ENCODE measurements around the gene TREM2. TPM values are rescaled to one million over a fixed set of nuclear protein-coding genes. Genes with fewer than 3 reads are reported as not detected.

TREM2 gene
- total and polyA plus RNA-seq, 2 of the 13 experiments (the other 11 are each of a cell fraction or from before 2014, with no cell fraction given), result 0.11 TPM; not detected in 1

DNA sequence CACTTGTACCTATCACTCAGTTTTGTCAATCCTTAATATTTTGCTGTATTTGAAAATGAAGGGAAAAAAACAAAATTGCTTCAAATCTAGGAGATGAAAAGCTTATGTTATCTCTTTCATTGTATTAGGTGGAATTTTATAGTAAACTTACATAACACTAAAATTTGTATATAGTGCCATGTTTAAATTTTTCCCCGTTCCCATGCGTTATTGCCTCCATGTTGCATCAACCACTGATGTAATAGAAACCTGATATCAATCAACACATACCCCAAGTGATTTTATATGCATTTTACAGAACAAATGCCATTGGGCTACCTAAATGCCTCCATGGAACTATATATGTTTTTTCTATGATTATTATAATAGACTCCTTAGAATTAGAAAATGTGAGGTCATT lies 14.8 kb upstream of the TREM2 start:
- ChIA-PET CTCF (ENCODE audit: low intra/inter-chr PET ratio, low total read pairs) (no interaction called here), POLR2A (no interaction called here)
- Histone ChIP-seq H3K4me1 (ENCODE audit: insufficient read depth, low read length) (peaks cover 11% of the 10 kb centered on the region), H3K9ac (ENCODE audit: insufficient read depth, low read depth, low read length) (no peak overlapping the region), H3K4me3 (replicated peaks in 1 of 3; ENCODE audit: insufficient read depth in 1 of 3, low read depth in 2 of 3, low read length in 3 of 3) (no peak overlapping the region), H3K9me3 (ENCODE audit: low read length) (no peaks in the 10 kb centered on the region), H3K79me2 (ENCODE audit: insufficient read depth, low read length) (no peaks in the 10 kb centered on the region), H3K36me3 (replicated peaks in 1 of 2; ENCODE audit: control insufficient read depth in 1 of 2, insufficient read depth in 2 of 2, low read length in 2 of 2) (no peaks in the 10 kb centered on the region), H3K4me2 (ENCODE audit: low read depth, low read length) (no peak overlapping the region), H4K20me1 (ENCODE audit: insufficient read depth, low read length) (no peaks in the 10 kb centered on the region), H2AFZ (ENCODE audit: low read length) (no peak overlapping the region), H3K27me3 (ENCODE audit: control insufficient read depth in 1 of 2, insufficient read depth in 2 of 2, low read length in 2 of 2) (no peaks in the 10 kb centered on the region; a peak in 1 of 5 replicates), H3K27ac (ENCODE audit: extremely low read length, insufficient read depth, low read length) (no peak overlapping the region)
- intact Hi-C loops (cut with micrococcal nuclease; ENCODE audit: unreplicated experiment) (no loop called here), in situ Hi-C loops (cut with HindIII; ENCODE audit: extremely low pct_ligation_motif_present, low pct_unique_long_range_greater_than_20kb) (no loop called here)
- FAIRE-seq, result no peak
- no peak for DNase-seq (ENCODE audit: low spot score)
- TF ChIP-seq ZKSCAN1 (IDR thresholded peaks at IDR 0.05; ENCODE audit: low read length) (no peak), ZNF792 (CRISPR knock-in tag; IDR thresholded peaks at IDR 0.05) (no peak), SYNCRIP (IDR thresholded peaks at IDR 0.05; ENCODE audit: insufficient read depth, low read depth, low read length) (no peak), ZMAT3 (CRISPR knock-in tag; conservative IDR thresholded peaks at IDR 0.05) (no peak), ZNF570 (CRISPR knock-in tag; IDR thresholded peaks at IDR 0.05; ENCODE audit: borderline replicate concordance) (no peak), ZNF343 (CRISPR knock-in tag; IDR thresholded peaks at IDR 0.05) (no peak), ZNF138 (CRISPR knock-in tag; IDR thresholded peaks at IDR 0.05; ENCODE audit: low read depth) (no peak), KLF11 (CRISPR knock-in tag; IDR thresholded peaks at IDR 0.05) (no peak), ZNF83 (CRISPR knock-in tag; IDR thresholded peaks at IDR 0.05; ENCODE audit: borderline replicate concordance) (no peak), NRL (CRISPR knock-in tag; IDR thresholded peaks at IDR 0.05; ENCODE audit: borderline replicate concordance) (no peak), ELF3 (CRISPR knock-in tag; IDR thresholded peaks at IDR 0.05) (no peak), ZSCAN9 (CRISPR knock-in tag; IDR thresholded peaks at IDR 0.05; ENCODE audit: borderline replicate concordance) (no peak), ETV6 (CRISPR knock-in tag; conservative IDR thresholded peaks at IDR 0.05) (no peak), BRD4 (CRISPR knock-in tag; IDR thresholded peaks at IDR 0.05) (no peak), ZNF337 (CRISPR knock-in tag; IDR thresholded peaks at IDR 0.05; ENCODE audit: borderline replicate concordance, low read depth) (no peak), TRIM24 (CRISPR knock-in tag; IDR thresholded peaks at IDR 0.05) (no peak)
- TF ChIP-seq, protein P1, sequence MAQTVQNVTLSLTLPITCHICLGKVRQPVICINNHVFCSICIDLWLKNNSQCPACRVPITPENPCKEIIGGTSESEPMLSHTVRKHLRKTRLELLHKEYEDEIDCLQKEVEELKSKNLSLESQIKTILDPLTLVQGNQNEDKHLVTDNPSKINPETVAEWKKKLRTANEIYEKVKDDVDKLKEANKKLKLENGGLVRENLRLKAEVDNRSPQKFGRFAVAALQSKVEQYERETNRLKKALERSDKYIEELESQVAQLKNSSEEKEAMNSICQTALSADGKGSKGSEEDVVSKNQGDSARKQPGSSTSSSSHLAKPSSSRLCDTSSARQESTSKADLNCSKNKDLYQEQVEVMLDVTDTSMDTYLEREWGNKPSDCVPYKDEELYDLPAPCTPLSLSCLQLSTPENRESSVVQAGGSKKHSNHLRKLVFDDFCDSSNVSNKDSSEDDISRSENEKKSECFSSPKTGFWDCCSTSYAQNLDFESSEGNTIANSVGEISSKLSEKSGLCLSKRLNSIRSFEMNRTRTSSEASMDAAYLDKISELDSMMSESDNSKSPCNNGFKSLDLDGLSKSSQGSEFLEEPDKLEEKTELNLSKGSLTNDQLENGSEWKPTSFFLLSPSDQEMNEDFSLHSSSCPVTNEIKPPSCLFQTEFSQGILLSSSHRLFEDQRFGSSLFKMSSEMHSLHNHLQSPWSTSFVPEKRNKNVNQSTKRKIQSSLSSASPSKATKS (CRISPR knock-in tag; IDR thresholded peaks at IDR 0.05), result no peak
- TF ChIP-seq, protein P2, sequence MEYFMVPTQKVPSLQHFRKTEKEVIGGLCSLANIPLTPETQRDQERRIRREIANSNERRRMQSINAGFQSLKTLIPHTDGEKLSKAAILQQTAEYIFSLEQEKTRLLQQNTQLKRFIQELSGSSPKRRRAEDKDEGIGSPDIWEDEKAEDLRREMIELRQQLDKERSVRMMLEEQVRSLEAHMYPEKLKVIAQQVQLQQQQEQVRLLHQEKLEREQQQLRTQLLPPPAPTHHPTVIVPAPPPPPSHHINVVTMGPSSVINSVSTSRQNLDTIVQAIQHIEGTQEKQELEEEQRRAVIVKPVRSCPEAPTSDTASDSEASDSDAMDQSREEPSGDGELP (IDR thresholded peaks at IDR 0.05; ENCODE audit: borderline replicate concordance, low read depth), result no peak
- 1% methylated on average over 2 of the region's 2 CpGs for WGBS (ENCODE audit: low lambda C conversion rate)
- no peak for ATAC-seq
- no TSS peak for BruUV-seq (replicated peaks)
